Ascending aorta (tissue), 2 donors: Measurements from ENCODE around the gene PCCB. TPM values are rescaled to one million over a fixed set of nuclear protein-coding genes. Genes with fewer than 3 reads are reported as not detected.

ENCODE experiments used
- DNase-seq, 2 donors: peaks; one replicate each; pipeline ENCODE4 v3.0.0-alpha.2; 2019; ENCODE audit warnings: low spot score in 2 of 2
- H3K27ac ChIP-seq, 2 donors: fragments of 200-600 bp; sonication (generic); one replicate each; pipeline ENCODE4 v1.5.1; 2016 to 2017; ENCODE audit warnings: mild to moderate bottlenecking in 1 of 2
- H3K27me3 ChIP-seq: fragments of 200-600 bp; sonication (generic); one replicate; pipeline ENCODE4 v1.5.1; 2017
- H3K36me3 ChIP-seq, 2 donors: fragments of 200-600 bp; sonication (generic); one replicate each; pipeline ENCODE4 v1.5.1; 2016
- H3K4me1 ChIP-seq, 2 donors: fragments of 200-600 bp; sonication (generic); one replicate each; pipeline ENCODE4 v1.5.1; 2016 to 2017; ENCODE audit warnings: mild to moderate bottlenecking in 1 of 2
- H3K4me3 ChIP-seq, 2 donors: fragments of 200-600 bp; sonication (generic); one replicate each; pipeline ENCODE4 v1.5.1; 2016 to 2017; ENCODE audit warnings: mild to moderate bottlenecking in 1 of 2
- H3K9me3 ChIP-seq, 2 donors: fragments of 200-600 bp; sonication (generic); one replicate each; pipeline ENCODE4 v1.5.1; 2016
- intact Hi-C: fragments of 100-400 bp; cut with DNase I; formaldehyde crosslinking; loops from one replicate; pipeline ENCODE4 v1.15.1; 2023
- total RNA-seq: library from RNA; depleted of rRNA; stranded (reverse); fragments of >200 nt; gene quantifications from one replicate; pipeline ENCODE4 v1.1.0, GENCODE V29; 2016
- TF ChIP-seq, protein P1 (sequence below), 3 experiments: fragments of 200-600 bp in 2 of 3; fragments of 450-650 bp in 1 of 3; sonication (generic) in 2 of 3; IDR thresholded peaks; one replicate each; pipeline ENCODE4 v1.5.1; 2016 to 2019; ENCODE audit warnings: antibody characterized with exemption in 3 of 3, mild to moderate bottlenecking in 1 of 3, moderate library complexity in 1 of 3

PCCB gene
- total RNA-seq, 1 donor from 2014 or later: 114 TPM

DNA sequence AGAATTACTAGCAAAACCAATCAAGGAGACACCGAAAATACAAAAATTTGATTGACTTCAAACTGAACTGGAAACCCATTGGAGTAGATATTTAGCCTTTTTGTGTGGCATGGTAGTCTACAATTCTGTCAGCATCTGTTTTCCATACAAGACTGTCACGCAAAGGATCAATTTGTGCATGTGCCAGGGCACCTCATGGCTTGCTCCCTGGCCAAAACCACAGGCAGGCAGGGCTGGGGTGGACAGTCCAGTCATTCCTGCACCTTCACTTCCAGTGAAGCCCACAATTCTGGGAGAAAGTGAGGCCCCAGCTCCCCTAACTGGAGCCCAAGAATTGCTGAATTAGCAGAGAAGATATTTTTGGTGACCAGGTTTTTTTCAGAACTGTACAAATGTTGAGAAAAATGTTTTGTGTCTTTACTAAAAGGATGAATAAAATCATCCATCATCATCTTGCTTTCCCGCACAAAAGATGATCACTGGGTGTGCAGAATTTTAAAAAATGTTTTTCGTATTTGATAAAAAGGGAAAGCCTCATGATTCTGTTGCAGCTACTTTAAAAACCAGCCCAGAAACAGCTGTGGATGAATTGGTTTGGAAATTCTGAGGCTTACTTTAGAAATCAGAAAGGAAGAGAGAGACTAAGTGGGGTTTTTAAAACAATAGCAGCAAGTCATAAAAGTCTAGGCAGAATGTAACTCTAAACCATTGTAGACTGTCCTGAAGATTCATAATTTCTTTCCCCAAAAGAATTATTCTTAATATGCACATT, 86.4 kb downstream of the PCCB start:
- Histone ChIP-seq H3K4me1 (no peaks in the 10 kb centered on the region), H3K36me3 (peaks cover 23 to 68% of the 10 kb centered on the region in 2 donors), H3K27me3 (no peaks in the 10 kb centered on the region), H3K27ac (no peak overlapping the region), H3K4me3 (no peak overlapping the region), H3K9me3 (no peaks in the 10 kb centered on the region)
- TF ChIP-seq, protein P1, sequence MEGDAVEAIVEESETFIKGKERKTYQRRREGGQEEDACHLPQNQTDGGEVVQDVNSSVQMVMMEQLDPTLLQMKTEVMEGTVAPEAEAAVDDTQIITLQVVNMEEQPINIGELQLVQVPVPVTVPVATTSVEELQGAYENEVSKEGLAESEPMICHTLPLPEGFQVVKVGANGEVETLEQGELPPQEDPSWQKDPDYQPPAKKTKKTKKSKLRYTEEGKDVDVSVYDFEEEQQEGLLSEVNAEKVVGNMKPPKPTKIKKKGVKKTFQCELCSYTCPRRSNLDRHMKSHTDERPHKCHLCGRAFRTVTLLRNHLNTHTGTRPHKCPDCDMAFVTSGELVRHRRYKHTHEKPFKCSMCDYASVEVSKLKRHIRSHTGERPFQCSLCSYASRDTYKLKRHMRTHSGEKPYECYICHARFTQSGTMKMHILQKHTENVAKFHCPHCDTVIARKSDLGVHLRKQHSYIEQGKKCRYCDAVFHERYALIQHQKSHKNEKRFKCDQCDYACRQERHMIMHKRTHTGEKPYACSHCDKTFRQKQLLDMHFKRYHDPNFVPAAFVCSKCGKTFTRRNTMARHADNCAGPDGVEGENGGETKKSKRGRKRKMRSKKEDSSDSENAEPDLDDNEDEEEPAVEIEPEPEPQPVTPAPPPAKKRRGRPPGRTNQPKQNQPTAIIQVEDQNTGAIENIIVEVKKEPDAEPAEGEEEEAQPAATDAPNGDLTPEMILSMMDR (IDR thresholded peaks at IDR 0.05): no peak
- DNase-seq: no peak
- intact Hi-C loops: no loop called here

DNA sequence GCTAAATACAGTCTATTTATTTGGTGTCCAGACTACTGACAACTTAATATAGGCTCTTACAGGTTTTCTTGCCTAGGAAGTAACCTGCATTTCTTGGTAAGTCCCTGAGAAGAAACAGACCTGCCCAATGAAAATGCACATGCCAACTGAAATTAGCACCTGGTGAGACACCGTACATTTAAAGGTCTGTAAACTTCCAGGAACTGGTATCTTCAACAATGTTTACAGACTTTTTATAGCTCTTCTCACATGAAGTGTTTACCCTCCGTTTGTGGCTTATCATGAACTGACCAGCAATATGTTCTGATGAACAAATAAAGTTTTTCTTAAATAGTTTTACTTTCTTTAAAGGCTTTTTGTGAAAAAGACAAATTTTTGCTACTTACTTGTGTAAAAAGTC, 93.3 kb downstream of the PCCB start:
- H3K27me3 ChIP-seq: no peaks in the 10 kb centered on the region
- no peaks in the 10 kb centered on the region for H3K9me3 ChIP-seq
- peaks cover 0 to 3% of the 10 kb centered on the region in 2 donors for H3K4me1 ChIP-seq
- peaks cover 10 to 59% of the 10 kb centered on the region in 2 donors for H3K36me3 ChIP-seq
- intact Hi-C loops: no loop called here
- no peak overlapping the region for H3K27ac ChIP-seq
- no peak overlapping the region for H3K4me3 ChIP-seq
- no peak for DNase-seq
- TF ChIP-seq, protein P1 (IDR thresholded peaks at IDR 0.05): no peak

DNA sequence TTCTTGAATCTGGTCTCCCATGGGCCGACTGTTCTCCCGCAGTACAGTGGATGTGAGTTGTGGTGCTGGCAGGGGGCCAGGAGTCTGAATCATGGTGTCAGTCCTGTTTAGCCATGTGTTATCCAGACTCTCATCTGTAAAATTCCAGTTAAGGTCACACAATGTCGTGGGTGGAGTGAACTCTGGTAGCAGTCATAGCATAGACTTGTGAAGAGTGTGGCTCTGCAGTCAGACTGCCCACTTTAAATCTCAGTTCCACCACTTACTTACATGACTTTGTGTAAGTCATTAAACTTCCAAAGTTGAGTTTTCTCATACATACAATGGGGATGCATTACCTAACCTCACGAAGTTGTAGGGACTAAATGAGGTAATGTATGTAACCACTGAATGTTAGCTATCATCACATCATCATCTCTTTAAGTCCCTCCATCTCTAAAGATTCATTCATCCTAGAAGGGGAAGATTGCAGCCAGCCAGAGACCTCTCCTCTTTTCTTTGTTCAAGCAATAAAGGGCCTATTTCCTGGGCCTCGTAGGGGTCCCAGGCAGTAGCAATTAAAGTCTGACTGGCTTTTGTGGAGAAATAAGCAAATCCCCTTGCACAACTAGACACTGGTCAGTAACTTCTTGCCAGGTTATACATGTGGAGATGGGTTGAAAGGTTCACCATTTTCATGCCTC, 93.9 kb downstream of the PCCB start:
- Histone ChIP-seq H3K4me1 (peaks cover 0 to 3% of the 10 kb centered on the region in 2 donors), H3K9me3 (no peaks in the 10 kb centered on the region), H3K27ac (no peak overlapping the region), H3K27me3 (no peaks in the 10 kb centered on the region), H3K36me3 (peaks cover 10 to 61% of the 10 kb centered on the region in 2 donors), H3K4me3 (no peak overlapping the region)
- intact Hi-C loops: no loop called here
- TF ChIP-seq, protein P1 (IDR thresholded peaks at IDR 0.05): no peak
- DNase-seq: peak; percentile 29 to 90

DNA sequence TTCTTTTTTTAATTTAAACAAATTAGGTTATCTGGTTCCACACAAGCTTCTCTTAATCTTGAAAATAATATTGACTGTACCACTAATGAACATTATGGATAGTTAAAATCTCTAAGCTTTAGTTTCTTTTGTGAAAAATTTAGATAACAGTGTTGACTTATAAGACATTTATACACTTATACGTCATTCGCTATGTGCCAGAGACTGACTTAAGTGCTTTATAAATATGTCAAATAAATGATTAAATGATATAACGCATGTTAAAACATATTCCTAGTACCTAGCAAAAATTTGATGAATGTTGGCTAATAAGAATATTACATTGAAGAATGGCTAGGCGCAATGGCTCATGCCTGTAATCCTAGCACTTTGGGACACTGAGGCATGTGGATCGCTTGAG, 96.3 kb downstream of the PCCB start:
- no peaks in the 10 kb centered on the region for H3K9me3 ChIP-seq
- H3K36me3 ChIP-seq: peaks cover 2 to 38% of the 10 kb centered on the region in 2 donors
- H3K4me3 ChIP-seq: no peak overlapping the region
- intact Hi-C loops: no loop called here
- H3K27ac ChIP-seq: no peak overlapping the region
- no peak for DNase-seq
- TF ChIP-seq, protein P1 (IDR thresholded peaks at IDR 0.05): no peak
- peaks cover 5% of the 10 kb centered on the region in 2 donors for H3K4me1 ChIP-seq
- no peaks in the 10 kb centered on the region for H3K27me3 ChIP-seq

DNA sequence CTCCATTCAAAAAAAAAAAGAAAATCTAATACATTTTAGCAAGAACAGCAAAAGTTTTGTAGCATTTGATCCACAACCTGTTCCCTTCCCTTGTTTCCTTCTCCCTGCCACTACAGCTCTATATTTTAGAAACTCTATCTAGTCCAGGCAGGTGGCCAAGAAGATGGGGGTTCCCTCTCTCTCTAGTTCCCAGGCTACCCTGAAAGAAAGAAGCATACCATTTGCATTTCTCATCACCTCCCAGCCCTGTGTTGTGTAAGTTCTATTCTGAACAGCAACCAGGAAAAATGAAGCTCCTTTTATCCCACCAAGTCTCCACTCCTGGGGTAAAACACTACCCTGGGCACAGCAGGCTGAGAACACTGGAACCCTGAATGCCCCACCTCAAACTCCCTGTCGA, 100.0 kb downstream of the PCCB start:
- TF ChIP-seq, protein P1 (IDR thresholded peaks at IDR 0.05): no peak
- Histone ChIP-seq H3K4me3 (no peak overlapping the region), H3K4me1 (peaks cover 2 to 5% of the 10 kb centered on the region in 2 donors), H3K36me3 (peaks cover 0 to 16% of the 10 kb centered on the region in 2 donors), H3K27me3 (no peaks in the 10 kb centered on the region), H3K9me3 (no peaks in the 10 kb centered on the region), H3K27ac (peak overlapping the region in 1 of 2 donors; percentile 9)
- no peak for DNase-seq
- intact Hi-C loops: no loop called here
